GM19043 (cell line): ENCODE data around the gene LSM4.
A peak's percentile ranks its signal among the peaks of the same experiment; 100 is the strongest.
"Not testable (repeated sequence)": the region's sequence is repeated elsewhere in the genome, so short reads cannot be mapped to it uniquely, and the experiment has no call there.

ENCODE experiments used
- ATAC-seq: cut with Tn5 transposase; IDR thresholded peaks from one replicate; pipeline ENCODE4 v1.9.1; 2021; ENCODE audit warnings: low read depth; ENCODE audit not compliant: unreplicated experiment

The LSM4 gene

GRCh38 chr19:18340990-18341868, 18.4 kb upstream of the LSM4 start:
- no peak for ATAC-seq

DNA sequence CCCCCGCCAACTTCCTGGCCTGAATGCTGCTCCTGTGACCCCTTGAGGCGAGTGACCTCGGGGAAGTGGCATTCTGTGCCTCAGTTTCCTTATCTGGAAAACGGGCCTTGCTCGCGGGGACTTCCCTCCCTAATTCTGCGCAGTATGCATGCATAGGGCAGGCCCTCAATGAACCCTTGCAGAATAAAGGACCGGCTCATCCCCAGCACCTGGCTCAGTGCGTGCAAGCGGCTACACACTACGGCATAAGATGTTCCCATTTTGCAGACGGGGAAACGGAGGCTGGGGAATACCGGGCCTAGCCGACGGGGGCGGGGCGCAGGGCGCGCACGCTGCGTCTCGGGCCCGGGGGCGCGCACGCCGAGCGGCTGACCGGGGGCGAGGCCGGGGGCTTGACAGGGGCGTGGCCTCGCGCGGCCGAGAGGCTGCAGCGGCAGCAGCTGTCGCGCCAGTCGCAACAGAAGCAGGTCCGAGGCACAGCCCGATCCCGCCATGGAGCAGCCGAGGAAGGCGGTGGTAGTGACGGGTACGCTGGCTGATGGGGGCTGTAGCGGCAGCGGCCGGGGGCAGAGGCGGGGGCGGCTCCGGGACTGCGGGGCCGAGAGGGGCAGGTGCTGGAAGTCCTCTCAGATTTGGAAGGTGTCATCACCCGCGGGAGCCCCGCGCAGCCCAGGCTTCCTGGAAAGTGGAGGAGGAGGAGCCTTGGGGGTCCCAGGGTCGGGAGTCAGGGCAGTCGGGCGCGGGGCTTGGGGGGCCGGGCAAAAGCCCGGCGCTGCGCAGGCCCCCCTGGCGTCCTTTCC, 17.5 kb upstream of the LSM4 start, which contains the start of gene PGPEP1:
TSS of gene PGPEP1 (plus strand) at position 409 of the 800 bp plus-strand sequence. CDS start at position 493, 84 bp downstream.
- no peak for ATAC-seq

- ATAC-seq = no peak
These were observed 16.8 kb upstream of the LSM4 start for GRCh38 chr19:18339723-18340122.

DNA sequence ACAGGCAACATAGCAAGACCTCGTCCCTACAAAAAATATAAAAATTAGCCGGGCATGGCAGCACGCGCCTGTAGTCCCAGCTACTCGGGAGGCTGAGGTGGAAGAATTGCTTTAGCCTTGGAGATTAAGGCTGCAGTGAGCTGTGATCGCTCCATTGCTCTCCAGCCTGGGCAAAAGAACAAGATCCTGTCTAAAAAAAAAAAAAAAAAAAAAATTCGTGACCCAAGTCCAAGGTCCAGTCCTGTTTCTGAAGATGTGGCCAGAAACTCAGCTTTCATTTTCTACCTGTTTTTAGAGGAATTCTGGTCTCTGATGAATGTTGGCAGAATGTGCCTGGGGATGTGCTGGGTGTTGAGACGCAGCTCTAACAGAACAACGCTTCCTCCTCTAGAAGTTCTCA, 15.7 kb upstream of the LSM4 start:
- ATAC-seq = no peak

DNA sequence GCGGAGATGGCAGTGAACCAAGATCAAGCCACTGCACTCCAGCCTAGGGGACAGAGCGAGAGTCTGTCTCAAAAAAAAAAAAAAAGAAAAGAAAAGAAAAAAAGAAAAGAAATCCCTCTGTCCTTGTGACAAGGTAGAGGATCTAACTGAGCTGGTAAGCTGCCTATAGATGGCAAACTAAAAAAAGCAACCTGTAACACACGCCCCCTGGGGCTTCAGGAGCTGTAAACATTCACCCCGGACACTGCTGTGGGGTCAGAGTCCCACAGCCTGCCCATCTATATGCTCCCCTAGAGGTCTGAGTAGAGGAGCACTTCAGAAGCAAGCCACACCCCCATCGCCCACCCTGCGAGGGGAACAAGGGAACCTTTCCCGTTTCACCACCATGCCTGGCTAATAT, 13.2 kb upstream of the LSM4 start:
- ATAC-seq = no peak

- no peak for ATAC-seq
These were observed 10.8 kb upstream of the LSM4 start for GRCh38 chr19:18333680-18334079.

DNA sequence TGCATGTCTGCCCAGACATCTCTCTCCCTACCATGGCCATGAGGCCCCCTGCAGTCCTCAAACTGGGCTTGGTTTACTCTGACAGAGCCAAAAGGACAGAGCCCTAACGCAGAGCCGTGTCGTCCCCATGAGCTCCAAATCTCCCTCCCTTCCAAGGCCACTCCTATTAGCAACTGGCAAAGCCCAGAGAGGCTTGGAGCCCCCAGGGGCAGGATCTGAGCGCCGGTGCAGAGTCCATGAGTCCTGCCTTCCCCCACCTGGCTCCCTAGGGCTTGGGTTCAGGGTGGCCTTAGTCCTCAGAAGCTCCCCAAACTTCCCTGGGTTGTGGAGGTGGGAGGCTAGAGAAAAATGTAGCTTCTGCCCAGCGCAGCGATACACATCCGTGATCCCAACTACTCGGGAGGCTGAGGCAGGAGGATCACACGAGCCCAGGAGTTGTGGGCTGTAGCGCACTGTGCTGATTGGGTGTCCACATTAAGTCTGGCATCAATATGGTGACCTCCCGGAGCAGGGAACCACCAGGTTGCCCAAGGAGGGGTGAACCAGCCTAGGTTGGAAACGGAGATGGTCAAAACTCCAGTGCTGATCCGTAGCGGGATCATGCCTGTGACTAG, 10.1 kb upstream of the LSM4 start:
- no peak for ATAC-seq

GRCh38 chr19:18330868-18331267, 8.0 kb upstream of the LSM4 start:
- no peak for ATAC-seq

- ATAC-seq = no peak
These were observed 6.1 kb upstream of the LSM4 start for GRCh38 chr19:18329035-18329376.

DNA sequence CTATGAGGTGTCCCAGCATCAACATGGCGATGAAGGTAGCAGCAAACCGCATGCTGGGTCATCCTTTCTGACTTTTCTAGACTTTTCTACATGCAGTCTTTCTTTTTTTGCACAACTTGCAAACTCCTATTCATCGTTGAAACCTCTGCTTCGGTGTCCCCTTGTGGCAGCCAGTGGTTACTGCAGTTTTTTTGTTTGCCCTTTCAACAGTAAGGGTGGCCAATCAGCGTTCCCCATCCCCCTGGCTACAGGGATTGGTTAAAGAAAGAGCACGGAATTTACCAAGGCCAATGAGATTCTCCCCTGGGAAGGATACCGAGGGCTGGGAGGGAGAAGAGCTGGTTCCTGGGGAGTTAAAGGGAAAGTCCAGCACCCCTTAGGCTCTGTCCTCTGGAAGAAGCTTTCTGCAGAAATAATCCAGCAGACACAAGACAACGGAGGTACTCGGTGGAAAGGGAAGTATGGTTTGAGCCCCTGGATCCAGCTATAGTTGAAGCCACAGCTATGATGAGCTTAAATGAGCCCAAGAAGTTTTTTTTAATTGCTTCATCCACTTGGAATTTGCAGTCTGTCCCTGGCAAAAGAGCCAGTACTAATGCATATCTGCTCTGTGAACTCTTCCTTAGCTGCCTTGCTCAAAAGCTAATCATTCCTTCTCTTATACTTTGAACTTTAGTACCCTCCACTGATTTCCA, 5.6 kb upstream of the LSM4 start:
- ATAC-seq = peak; percentile 85

GRCh38 chr19:18326772-18327171, 3.9 kb upstream of the LSM4 start:
- no peak for ATAC-seq

DNA sequence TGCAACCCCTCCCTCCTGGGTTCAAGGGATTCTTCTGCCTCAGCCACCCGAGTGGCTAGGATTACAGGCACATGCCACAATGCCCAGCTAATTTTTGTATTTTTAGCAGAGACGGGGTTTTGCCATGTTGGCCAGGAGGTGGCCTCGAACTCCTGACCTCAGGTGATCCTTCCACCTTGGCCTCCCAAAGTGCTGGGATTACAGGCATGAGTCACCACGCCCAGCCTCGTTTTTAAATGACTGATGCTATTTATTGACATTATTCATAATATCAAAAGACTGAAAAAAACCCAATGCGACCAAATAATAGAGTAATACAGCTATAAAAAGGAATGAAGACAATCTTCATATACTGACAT, 1.5 kb upstream of the LSM4 start:
- not testable (repeated sequence) for ATAC-seq

- ATAC-seq = no peak
These were observed 538 bp downstream of the LSM4 start for GRCh38 chr19:18322318-18322758.

GRCh38 chr19:18321734-18322102, 1.2 kb downstream of the LSM4 start:
- ATAC-seq = no peak

- ATAC-seq = no peak
These were observed 1.8 kb downstream of the LSM4 start for GRCh38 chr19:18320865-18321733.

- ATAC-seq = no peak
These were observed 3.2 kb downstream of the LSM4 start for GRCh38 chr19:18319591-18320135.

GRCh38 chr19:18317961-18318800, 4.7 kb downstream of the LSM4 start:
- no peak for ATAC-seq

DNA sequence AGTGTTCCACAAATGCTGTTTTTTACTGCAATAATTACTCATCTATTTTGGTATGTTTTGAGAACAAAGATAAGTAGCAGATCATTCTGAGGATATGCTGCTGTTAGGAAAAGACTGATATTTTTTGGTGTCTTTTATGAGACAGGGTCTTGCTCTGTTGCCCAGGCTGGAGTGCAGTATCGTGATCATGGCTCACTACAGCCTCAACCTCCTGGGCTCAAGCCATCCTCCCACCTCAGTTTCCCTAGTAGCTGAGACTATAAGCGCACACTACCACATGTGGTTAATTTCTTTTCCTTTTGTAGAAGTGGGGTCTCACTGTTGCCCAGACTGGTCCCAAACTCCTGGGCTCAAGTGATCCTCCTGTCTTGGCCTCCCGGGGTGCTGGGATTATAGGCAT, 9.5 kb downstream of the LSM4 start:
- ATAC-seq = no peak

DNA sequence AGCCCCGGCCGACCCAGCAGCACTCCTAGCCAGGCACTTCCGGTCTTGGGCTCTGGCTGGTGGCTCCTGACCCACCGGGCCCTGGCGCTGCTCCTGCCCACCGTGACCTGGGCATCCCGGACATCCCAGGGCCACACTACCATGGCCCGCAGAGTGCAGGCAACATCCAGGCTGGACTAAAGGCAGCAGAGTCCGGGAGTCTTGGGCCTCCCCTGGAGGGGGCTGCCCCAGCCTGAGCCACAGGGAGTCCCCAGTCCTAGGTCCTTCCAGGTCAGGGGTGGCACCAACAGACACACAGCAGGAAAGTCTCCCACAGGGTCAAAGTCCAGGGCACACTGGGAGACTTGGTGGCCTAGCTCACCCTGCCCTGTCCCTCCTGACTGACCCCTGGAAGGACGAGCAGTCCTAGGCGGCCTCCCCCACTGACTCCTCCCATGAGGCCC, 10.8 kb downstream of the LSM4 start:
- no peak for ATAC-seq
